Neural cell (in vitro differentiated cells): ENCODE results near the gene PCNX2. TPM values are rescaled to one million over a fixed set of nuclear protein-coding genes. Genes with fewer than 3 reads are reported as not detected.

Experiments used
- H2AFZ ChIP-seq: fragments of 200-600, 300-800 bp; sonication (generic), shearing (Covaris generic); 2 replicates; pipeline ENCODE4 v1.6.0; 2014; ENCODE audit warnings: low read depth, mild to moderate bottlenecking, antibody characterized with exemption, low read length, moderate library complexity
- H3F3A ChIP-seq: fragments of 200-600 bp; shearing (Covaris generic); 2 replicates; pipeline ENCODE4 v1.6.1; 2016; ENCODE audit warnings: mild to moderate bottlenecking, moderate library complexity, mixed read lengths, antibody characterized with exemption, low read length; ENCODE audit not compliant: insufficient read depth, poor library complexity, severe bottlenecking
- H3K27ac ChIP-seq: fragments of 200-600, 300-800 bp; sonication (generic), shearing (Covaris generic); 2 replicates; pipeline ENCODE4 v1.5.1; 2014; ENCODE audit warnings: mild to moderate bottlenecking, low read length, moderate library complexity
- H3K27me3 ChIP-seq: fragments of 300-800, 200-600 bp; sonication (generic), shearing (Covaris generic); 2 replicates; pipeline ENCODE4 v1.6.0; 2014; ENCODE audit warnings: mild to moderate bottlenecking, low read depth, low read length, moderate library complexity; ENCODE audit not compliant: insufficient read depth
- H3K36me3 ChIP-seq: fragments of 300-800, 200-600 bp; sonication (generic), shearing (Covaris generic); 2 replicates; pipeline ENCODE4 v1.5.1; 2014; ENCODE audit warnings: mild to moderate bottlenecking, antibody characterized with exemption, low read length, moderate library complexity; ENCODE audit not compliant: insufficient read depth
- H3K4me2 ChIP-seq: fragments of 300-800, 200-600 bp; sonication (generic), shearing (Covaris generic); 2 replicates; pipeline ENCODE4 v1.6.0; 2014; ENCODE audit warnings: mild to moderate bottlenecking, low read length
- H3K4me3 ChIP-seq: fragments of 300-800, 200-600 bp; sonication (generic), shearing (Covaris generic); 2 replicates; pipeline ENCODE4 v1.5.1; 2014; ENCODE audit warnings: mild to moderate bottlenecking, low read length, moderate library complexity
- H3K79me2 ChIP-seq: fragments of 200-600 bp; shearing (Covaris generic); replicated peaks from 2 replicates; pipeline ENCODE4 v1.6.0; 2014; ENCODE audit warnings: mild to moderate bottlenecking, low read length, moderate library complexity; ENCODE audit not compliant: insufficient read depth
- H3K9ac ChIP-seq: fragments of 300-800, 200-600 bp; sonication (generic), shearing (Covaris generic); 2 replicates; pipeline ENCODE4 v1.6.1; 2016; ENCODE audit warnings: mild to moderate bottlenecking, low read length, mixed read lengths
- H3K9me2 ChIP-seq: fragments of 200-600 bp; shearing (Covaris generic); 2 replicates; pipeline ENCODE4 v1.6.1; 2016; ENCODE audit warnings: mild to moderate bottlenecking, low read length, mixed read lengths; ENCODE audit not compliant: insufficient read depth
- H3K9me3 ChIP-seq: fragments of 200-600, 300-800 bp; sonication (generic), shearing (Covaris generic); 2 replicates; pipeline ENCODE4 v1.6.1; 2016; ENCODE audit warnings: mild to moderate bottlenecking, mixed run types, low read length, moderate library complexity, mixed read lengths
- H4K20me1 ChIP-seq: fragments of 200-600 bp; shearing (Covaris generic); 2 replicates; pipeline ENCODE4 v1.6.1; 2016; ENCODE audit warnings: mild to moderate bottlenecking, mixed run types; ENCODE audit not compliant: insufficient read depth
- CTCF ChIP-seq: fragments of 450-650 bp; IDR thresholded peaks from 2 replicates; pipeline ENCODE4 v1.5.1; 2014; ENCODE audit warnings: antibody characterized with exemption, mild to moderate bottlenecking, moderate library complexity; ENCODE audit not compliant: poor library complexity, severe bottlenecking
- EP300 ChIP-seq: fragments of 450-650 bp; conservative IDR thresholded peaks from 2 replicates; pipeline ENCODE4 v1.6.1; 2014; ENCODE audit warnings: antibody characterized with exemption, mild to moderate bottlenecking, moderate library complexity; ENCODE audit not compliant: poor library complexity, severe bottlenecking
- EZH2 ChIP-seq: fragments of 200-600, 300-800 bp; shearing (Covaris generic), sonication (generic); IDR thresholded peaks from 2 replicates; pipeline ENCODE4 v1.6.1; 2014; ENCODE audit warnings: antibody characterized with exemption, low read length, borderline replicate concordance, mild to moderate bottlenecking; ENCODE audit not compliant: insufficient read depth, poor library complexity, severe bottlenecking
- MXI1 ChIP-seq: fragments of 450-650 bp; conservative IDR thresholded peaks from 2 replicates; pipeline ENCODE4 v1.6.1; 2014; ENCODE audit warnings: antibody characterized with exemption, mild to moderate bottlenecking; ENCODE audit not compliant: poor library complexity, severe bottlenecking
- POLR2AphosphoS5 ChIP-seq: IDR thresholded peaks from 2 replicates; pipeline ENCODE4 v1.6.1; 2012
- RAD21 ChIP-seq: fragments of 450-650 bp; conservative IDR thresholded peaks from 2 replicates; pipeline ENCODE4 v1.6.1; 2014; ENCODE audit warnings: antibody characterized with exemption, mild to moderate bottlenecking, moderate library complexity
- REST ChIP-seq: IDR thresholded peaks from 2 replicates; pipeline ENCODE4 v1.6.1; 2012; ENCODE audit warnings: borderline replicate concordance
- SMC3 ChIP-seq: fragments of 450-650 bp; conservative IDR thresholded peaks from 2 replicates; pipeline ENCODE4 v1.6.1; 2014; ENCODE audit warnings: antibody characterized with exemption, mild to moderate bottlenecking, moderate library complexity; ENCODE audit not compliant: poor library complexity
- TAF1 ChIP-seq: IDR thresholded peaks from 2 replicates; pipeline ENCODE4 v1.6.1; 2012; ENCODE audit warnings: low read depth
- polyA plus RNA-seq: library from polyadenylated mRNA; depleted of rRNA; stranded (reverse); fragments of >200 nt; gene quantifications from 2 replicates; pipeline ENCODE4 v1.2.3, GENCODE V29; 2014

Gene PCNX2
- polyA plus RNA-seq, 1 donor from 2014 or later: 17.2 TPM

GRCh38 chr1:233024199-233024598, 271.3 kb downstream of the PCNX2 start:
- H3K9me3 ChIP-seq: no peaks in the 10 kb centered on the region
- H3K79me2 ChIP-seq: no peaks in the 10 kb centered on the region
- no peak overlapping the region for H3K27ac ChIP-seq
- no peaks in the 10 kb centered on the region for H3K9me2 ChIP-seq
- no peak overlapping the region for H3K4me2 ChIP-seq
- no peaks in the 10 kb centered on the region for H3K36me3 ChIP-seq
- no peaks in the 10 kb centered on the region for H3K27me3 ChIP-seq
- TF ChIP-seq TAF1: no peak
- TF ChIP-seq POLR2AphosphoS5: no peak
- TF ChIP-seq EZH2: no peak
- TF ChIP-seq SMC3: no peak
- TF ChIP-seq MXI1: no peak
- TF ChIP-seq EP300: no peak
- no peak for TF ChIP-seq RAD21
- TF ChIP-seq REST: no peak
- no peak for TF ChIP-seq CTCF
- H3F3A ChIP-seq: no peaks in the 10 kb centered on the region
- no peaks in the 10 kb centered on the region for H4K20me1 ChIP-seq
- no peak overlapping the region for H3K4me3 ChIP-seq
- H3K9ac ChIP-seq: no peak overlapping the region
- H2AFZ ChIP-seq: no peak overlapping the region

DNA sequence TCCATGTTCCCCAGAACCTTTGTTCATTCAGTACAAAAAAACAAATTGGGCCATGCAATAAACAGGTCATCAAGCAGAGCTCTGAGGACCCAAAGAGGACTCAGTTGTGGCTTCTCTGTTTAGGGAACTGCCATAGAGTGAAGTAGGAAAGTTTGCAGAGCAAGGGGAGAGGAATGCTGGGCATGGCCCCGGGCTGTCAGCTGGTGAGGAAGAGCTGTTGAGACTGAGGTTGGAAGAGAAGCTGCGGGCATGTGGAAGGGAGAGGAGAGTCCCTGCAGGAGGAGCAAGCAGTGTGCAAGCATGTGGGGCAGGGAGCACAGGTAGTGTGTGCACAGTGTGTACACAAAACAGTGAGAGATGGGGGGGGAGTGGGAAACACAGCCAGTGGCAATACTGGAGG, 273.3 kb downstream of the PCNX2 start:
- H3K4me3 ChIP-seq: no peak overlapping the region
- TF ChIP-seq RAD21 (no peak), SMC3 (no peak), TAF1 (no peak)
- no peaks in the 10 kb centered on the region for H3K9me3 ChIP-seq
- no peak overlapping the region for H3K27ac ChIP-seq
- H3K9ac ChIP-seq: no peak overlapping the region
- no peaks in the 10 kb centered on the region for H3K27me3 ChIP-seq
- no peaks in the 10 kb centered on the region for H3F3A ChIP-seq
- no peaks in the 10 kb centered on the region for H3K36me3 ChIP-seq
- no peaks in the 10 kb centered on the region for H3K9me2 ChIP-seq
- no peaks in the 10 kb centered on the region for H4K20me1 ChIP-seq
- H3K4me2 ChIP-seq: no peak overlapping the region
- H3K79me2 ChIP-seq: no peaks in the 10 kb centered on the region
- H2AFZ ChIP-seq: no peak overlapping the region

- Histone ChIP-seq H3K9me3 (no peaks in the 10 kb centered on the region), H3F3A (no peaks in the 10 kb centered on the region), H3K79me2 (no peaks in the 10 kb centered on the region), H3K9ac (no peak overlapping the region), H4K20me1 (no peaks in the 10 kb centered on the region), H3K27ac (no peak overlapping the region), H3K4me2 (no peak overlapping the region), H3K9me2 (no peaks in the 10 kb centered on the region), H3K4me3 (no peak overlapping the region), H3K36me3 (no peaks in the 10 kb centered on the region), H3K27me3 (no peaks in the 10 kb centered on the region), H2AFZ (no peak overlapping the region)
- no peak for TF ChIP-seq SMC3
- TF ChIP-seq EP300: no peak
- no peak for TF ChIP-seq POLR2AphosphoS5
- no peak for TF ChIP-seq EZH2
- TF ChIP-seq RAD21: no peak
- TF ChIP-seq CTCF: no peak
- no peak for TF ChIP-seq MXI1
- no peak for TF ChIP-seq TAF1
- TF ChIP-seq REST: no peak
Observed at GRCh38 chr1:233020426-233020825, 275.1 kb downstream of the PCNX2 start.
